B cell (primary cell): ENCODE data around the gene KLF12. TPM values are rescaled to one million over a fixed set of nuclear protein-coding genes. Genes with fewer than 3 reads are reported as not detected.

ENCODE experiments used
- ATAC-seq: fragments of 200-7000 bp; cut with Tn5 transposase; one replicate; pipeline ENCODE4 v1.10.0; 2021; ENCODE audit warnings: low read depth, mild to moderate bottlenecking, moderate number of reproducible peaks, moderate library complexity
- CTCF ChIA-PET: fragments of 350-600 bp; sonication (Branson Sonifier 250); formaldehyde crosslinking; loops from one replicate; lab custom pipeline; 2021; ENCODE audit warnings: antibody characterized with exemption, inconsistent platforms; lab: Charles Lee
- POLR2A ChIA-PET: fragments of 350-600 bp; sonication (Branson Sonifier 250); formaldehyde crosslinking; loops from one replicate; lab custom pipeline; 2021; ENCODE audit warnings: antibody characterized with exemption; lab: Charles Lee
- DNase-seq: peaks from one replicate; pipeline ENCODE4 v3.0.0; 2013
- H2AFZ ChIP-seq: 2 replicates; pipeline ENCODE4 v1.6.1; 2012; ENCODE audit warnings: mild to moderate bottlenecking, low read depth, low read length; ENCODE audit not compliant: insufficient read depth, poor library complexity, severe bottlenecking
- H3K27ac ChIP-seq, 2 donors: 1 replicate in 1 of 2; 2 replicates in 1 of 2; pipeline ENCODE4 v1.5.1; 2012 to 2013; ENCODE audit warnings: low read length in 2 of 2, mild to moderate bottlenecking in 2 of 2, moderate library complexity in 1 of 2
- H3K27me3 ChIP-seq, 4 experiments: fragments of 200-600 bp in 1 of 4; sonication (generic) in 1 of 4; replicated peaks in 1 of 4; 1 replicate in 2 of 4; 2 replicates in 2 of 4; pipeline versions ENCODE4 v1.6.1 to v1.7.0; 2013 to 2016; ENCODE audit warnings: low read length in 3 of 4, mild to moderate bottlenecking in 2 of 4, mixed read lengths in 1 of 4, moderate library complexity in 1 of 4; ENCODE audit not compliant: insufficient read depth in 4 of 4, control insufficient read depth in 3 of 4; ENCODE audit errors: control extremely low read depth in 1 of 4
- H3K36me3 ChIP-seq, 2 experiments: replicated peaks in 1 of 2; 1 replicate in 1 of 2; 2 replicates in 1 of 2; pipeline versions ENCODE4 v1.6.1 to v1.7.1; 2013; ENCODE audit warnings: low read length in 1 of 2; ENCODE audit not compliant: insufficient read depth in 2 of 2, control insufficient read depth in 1 of 2; ENCODE audit errors: control extremely low read depth in 1 of 2, extremely low read depth in 1 of 2
- H3K4me1 ChIP-seq, 2 donors: fragments of 200-600 bp in 1 of 2; sonication (generic) in 1 of 2; 1 replicate in 1 of 2; 2 replicates in 1 of 2; pipeline versions ENCODE4 v1.5.1 to v1.6.1; 2013 to 2017; ENCODE audit warnings: low read length in 2 of 2; ENCODE audit not compliant: control insufficient read depth in 2 of 2, insufficient read depth in 2 of 2
- H3K4me2 ChIP-seq: replicated peaks from 2 replicates; pipeline ENCODE3; 2012; ENCODE audit warnings: mild to moderate bottlenecking, low read depth, low read length; ENCODE audit not compliant: poor library complexity, severe bottlenecking
- H3K4me3 ChIP-seq, 5 experiments: fragments of 200-600 bp in 1 of 5; sonication (generic) in 1 of 5; 1 replicate in 3 of 5; 2 replicates in 2 of 5; pipeline versions ENCODE4 v1.5.1 to v1.7.0; 2011 to 2016; ENCODE audit warnings: low read length in 4 of 5, mild to moderate bottlenecking in 4 of 5, low read depth in 2 of 5, control low read depth in 1 of 5, moderate library complexity in 1 of 5; ENCODE audit not compliant: insufficient read depth in 1 of 5; ENCODE audit errors: control extremely low read depth in 1 of 5, extremely low read depth in 1 of 5
- H3K79me2 ChIP-seq: fragments of 200-600 bp; sonication (generic); one replicate; pipeline ENCODE4 v1.6.0; 2016; ENCODE audit warnings: low read length; ENCODE audit not compliant: control insufficient read depth, insufficient read depth
- H3K9ac ChIP-seq: fragments of 200-600 bp; sonication (generic); 2 replicates; pipeline ENCODE4 v1.6.1; 2017; ENCODE audit warnings: mild to moderate bottlenecking, low read length, moderate library complexity
- H3K9me3 ChIP-seq, 3 donors: one replicate each; pipeline versions ENCODE4 v1.6.1 to v1.7.1; 2013; ENCODE audit warnings: low read length in 2 of 3; ENCODE audit not compliant: control insufficient read depth in 2 of 3, insufficient read depth in 1 of 3; ENCODE audit errors: control extremely low read depth in 1 of 3
- H4K20me1 ChIP-seq: 2 replicates; pipeline ENCODE4 v1.6.0; 2012; ENCODE audit warnings: mild to moderate bottlenecking, low read length; ENCODE audit not compliant: insufficient read depth, control insufficient read depth, poor library complexity, severe bottlenecking
- H3K27ac Mint-ChIP-seq: one replicate; pipeline ENCODE4 v1.8.0; 2021; ENCODE audit warnings: mixed read lengths
- H3K27me3 Mint-ChIP-seq: one replicate; pipeline ENCODE4 v1.8.0; 2021; ENCODE audit warnings: mixed read lengths
- H3K4me1 Mint-ChIP-seq: one replicate; pipeline ENCODE4 v1.8.0; 2021; ENCODE audit warnings: mixed read lengths
- H3K4me3 Mint-ChIP-seq: one replicate; pipeline ENCODE4 v1.8.0; 2021; ENCODE audit warnings: mixed read lengths
- H3K9me3 Mint-ChIP-seq: one replicate; pipeline ENCODE4 v1.8.0; 2022; ENCODE audit warnings: mixed read lengths; ENCODE audit not compliant: insufficient read depth
- CTCF ChIP-seq: fragments of 200-600 bp; IDR thresholded peaks from one replicate; pipeline ENCODE4 v1.8.0; 2022; ENCODE audit warnings: antibody characterized with exemption, mild to moderate bottlenecking
- EZH2 ChIP-seq: IDR thresholded peaks from 2 replicates; pipeline ENCODE4 v1.6.1; 2012; ENCODE audit warnings: borderline replicate concordance, low read depth, mild to moderate bottlenecking, moderate library complexity, low read length; ENCODE audit not compliant: insufficient read depth, poor library complexity, severe bottlenecking
- WGBS: methylation state at CpG from one replicate; pipeline ENCODE4 v1.1.5; 2013; ENCODE audit warnings: missing lambda C conversion rate; ENCODE audit not compliant: insufficient coverage; 5-methylcytosine and 5-hydroxymethylcytosine counted together
- intact Hi-C: fragments of 100-400 bp; cut with micrococcal nuclease; formaldehyde crosslinking; loops from one replicate; pipeline ENCODE4 v1.10.0; 2022
- polyA plus RNA-seq: library from polyadenylated mRNA; depleted of rRNA; stranded (reverse); fragments of >200 nt; gene quantifications from 2 replicates; pipeline ENCODE4 v1.2.3, GENCODE V29; 2012
- total RNA-seq, 2 donors: library from RNA; stranded (reverse); fragments of 120-200 nt in 1 of 2; gene quantifications; 1 replicate in 1 of 2; 2 replicates in 1 of 2; pipeline versions ENCODE4 v1.2.3 to v1.2.4, GENCODE V29; 2013 to 2022

Gene KLF12
- total and polyA plus RNA-seq, 2 donors (not counting 1 experiment from before 2014, with no cell fraction given) = 6.7 to 55.7 TPM

- H3K4me3 Mint-ChIP-seq = no peak overlapping the region
- Histone ChIP-seq H3K36me3 (no peaks in the 10 kb centered on the region), H3K27me3 (no peaks in the 10 kb centered on the region), H3K79me2 (no peaks in the 10 kb centered on the region), H3K9me3 (no peaks in the 10 kb centered on the region), H3K4me3 (no peak overlapping the region), H4K20me1 (no peaks in the 10 kb centered on the region), H3K27ac (no peak overlapping the region), H3K4me1 (no peaks in the 10 kb centered on the region), H3K4me2 (no peak overlapping the region), H3K9ac (no peak overlapping the region), H2AFZ (no peak overlapping the region)
- no peak overlapping the region for H3K27ac Mint-ChIP-seq
- TF ChIP-seq CTCF = no peak
- TF ChIP-seq EZH2 = no peak
- ATAC-seq = no peak
- WGBS = no CpG with 5 or more reads among the region's 3 CpGs
- intact Hi-C loops = no loop called here
- no peaks in the 10 kb centered on the region for H3K4me1 Mint-ChIP-seq
- ChIA-PET POLR2A (no interaction called here), CTCF (interaction anchor here (0.6 kb wide), 1 partner anchor 331 kb away, joined by 3 read pairs; no protein-coding TSS in a partner anchor)
- DNase-seq = no peak
- H3K27me3 Mint-ChIP-seq = peaks cover 3% of the 10 kb centered on the region
- H3K9me3 Mint-ChIP-seq = no peaks in the 10 kb centered on the region
Measured at GRCh38 chr13:74154981-74155380, 20.8 kb upstream of the KLF12 start.

- Histone ChIP-seq H3K4me3 (no peak overlapping the region), H3K4me2 (no peak overlapping the region), H3K27ac (no peak overlapping the region), H3K27me3 (no peaks in the 10 kb centered on the region), H2AFZ (no peak overlapping the region), H3K9ac (no peak overlapping the region), H4K20me1 (no peaks in the 10 kb centered on the region), H3K36me3 (no peaks in the 10 kb centered on the region), H3K9me3 (no peaks in the 10 kb centered on the region), H3K4me1 (no peaks in the 10 kb centered on the region), H3K79me2 (no peaks in the 10 kb centered on the region)
- H3K27me3 Mint-ChIP-seq = peaks cover 3% of the 10 kb centered on the region
- 85% methylated on average over 2 of the region's 2 CpGs for WGBS
- TF ChIP-seq EZH2 (no peak), CTCF (no peak)
- H3K27ac Mint-ChIP-seq = no peak overlapping the region
- intact Hi-C loops = no loop called here
- ATAC-seq (no peak), DNase-seq (no peak)
- H3K9me3 Mint-ChIP-seq = no peaks in the 10 kb centered on the region
- no peak overlapping the region for H3K4me3 Mint-ChIP-seq
- ChIA-PET CTCF (interaction anchor here (0.6 to 1.5 kb wide), 2 partner anchors 13 to 189 kb away, joined by 3 to 5 read pairs; no protein-coding TSS in a partner anchor), POLR2A (no interaction called here)
- H3K4me1 Mint-ChIP-seq = no peaks in the 10 kb centered on the region
Measured at GRCh38 chr13:74153316-74153715, 19.1 kb upstream of the KLF12 start.
